ENCODE data around the gene GREB1. TPM values are rescaled to one million over a fixed set of nuclear protein-coding genes. Genes with fewer than 3 reads are reported as not detected.

Gene GREB1
- total and polyA plus RNA-seq, 2 donors (not counting 1 experiment from before 2014, with no cell fraction given) = 0.04 to 0.39 TPM

- Histone ChIP-seq H3K9ac (ENCODE audit: low read length) (no peak overlapping the region), H3K27ac (ENCODE audit: low read length in 2 of 2) (no peak overlapping the region), H3K79me2 (ENCODE audit: control insufficient read depth, insufficient read depth, low read length) (no peaks in the 10 kb centered on the region), H4K20me1 (ENCODE audit: control insufficient read depth, insufficient read depth, low read length, poor library complexity, severe bottlenecking) (no peaks in the 10 kb centered on the region), H3K9me3 (ENCODE audit: control extremely low read depth in 1 of 3, control insufficient read depth in 2 of 3, insufficient read depth in 1 of 3, low read length in 2 of 3) (peaks cover 0 to 4% (median 0%) of the 10 kb centered on the region in 3 donors), H3K4me2 (replicated peaks; ENCODE audit: low read depth, low read length, poor library complexity, severe bottlenecking) (no peak overlapping the region), H3K4me1 (ENCODE audit: control insufficient read depth in 2 of 2, insufficient read depth in 2 of 2, low read length in 2 of 2) (peaks cover 11% of the 10 kb centered on the region in 2 donors), H3K36me3 (replicated peaks in 1 of 2; ENCODE audit: control extremely low read depth in 1 of 2, control insufficient read depth in 1 of 2, extremely low read depth in 1 of 2, insufficient read depth in 2 of 2, low read length in 1 of 2) (no peaks in the 10 kb centered on the region), H3K4me3 (ENCODE audit: control extremely low read depth in 1 of 5, extremely low read depth in 1 of 5, insufficient read depth in 1 of 5, low read depth in 2 of 5, low read length in 4 of 5) (no peak overlapping the region), H2AFZ (ENCODE audit: insufficient read depth, low read depth, low read length, poor library complexity, severe bottlenecking) (no peak overlapping the region), H3K27me3 (replicated peaks in 1 of 4; ENCODE audit: control extremely low read depth in 1 of 4, control insufficient read depth in 3 of 4, insufficient read depth in 4 of 4, low read length in 3 of 4) (peaks cover 0 to 4% (median 0%) of the 10 kb centered on the region in 4 experiments)
- WGBS (ENCODE audit: insufficient coverage) = 92% methylated on average over 12 of the region's 12 CpGs
- H3K27ac Mint-ChIP-seq = no peak overlapping the region
- intact Hi-C loops (cut with micrococcal nuclease) = loop anchor here (5.0 kb wide), 1 partner anchor 1032 kb away; the partner anchor contains the start of gene TRIB2
- TF ChIP-seq EZH2 (IDR thresholded peaks at IDR 0.05; ENCODE audit: borderline replicate concordance, insufficient read depth, low read depth, low read length, poor library complexity, severe bottlenecking) = no peak
- TF ChIP-seq, protein P1, sequence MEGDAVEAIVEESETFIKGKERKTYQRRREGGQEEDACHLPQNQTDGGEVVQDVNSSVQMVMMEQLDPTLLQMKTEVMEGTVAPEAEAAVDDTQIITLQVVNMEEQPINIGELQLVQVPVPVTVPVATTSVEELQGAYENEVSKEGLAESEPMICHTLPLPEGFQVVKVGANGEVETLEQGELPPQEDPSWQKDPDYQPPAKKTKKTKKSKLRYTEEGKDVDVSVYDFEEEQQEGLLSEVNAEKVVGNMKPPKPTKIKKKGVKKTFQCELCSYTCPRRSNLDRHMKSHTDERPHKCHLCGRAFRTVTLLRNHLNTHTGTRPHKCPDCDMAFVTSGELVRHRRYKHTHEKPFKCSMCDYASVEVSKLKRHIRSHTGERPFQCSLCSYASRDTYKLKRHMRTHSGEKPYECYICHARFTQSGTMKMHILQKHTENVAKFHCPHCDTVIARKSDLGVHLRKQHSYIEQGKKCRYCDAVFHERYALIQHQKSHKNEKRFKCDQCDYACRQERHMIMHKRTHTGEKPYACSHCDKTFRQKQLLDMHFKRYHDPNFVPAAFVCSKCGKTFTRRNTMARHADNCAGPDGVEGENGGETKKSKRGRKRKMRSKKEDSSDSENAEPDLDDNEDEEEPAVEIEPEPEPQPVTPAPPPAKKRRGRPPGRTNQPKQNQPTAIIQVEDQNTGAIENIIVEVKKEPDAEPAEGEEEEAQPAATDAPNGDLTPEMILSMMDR (IDR thresholded peaks at IDR 0.05) = no peak
- DNase-seq (no peak), ATAC-seq (ENCODE audit: low read depth) (no peak)
- peaks cover 8% of the 10 kb centered on the region for H3K4me1 Mint-ChIP-seq
- peaks cover 33% of the 10 kb centered on the region for H3K27me3 Mint-ChIP-seq
- no peaks in the 10 kb centered on the region for H3K9me3 Mint-ChIP-seq (ENCODE audit: insufficient read depth)
- ChIA-PET POLR2A (no interaction called here), CTCF (interaction anchor here (2.6 to 10.1 kb wide), 2 partner anchors 10 to 97 kb away, joined by 9 to 166 read pairs; no protein-coding TSS in a partner anchor)
- no peak overlapping the region for H3K4me3 Mint-ChIP-seq
These were observed 151.1 kb downstream of the GREB1 start for GRCh38 chr2:11684894-11685460.

DNA sequence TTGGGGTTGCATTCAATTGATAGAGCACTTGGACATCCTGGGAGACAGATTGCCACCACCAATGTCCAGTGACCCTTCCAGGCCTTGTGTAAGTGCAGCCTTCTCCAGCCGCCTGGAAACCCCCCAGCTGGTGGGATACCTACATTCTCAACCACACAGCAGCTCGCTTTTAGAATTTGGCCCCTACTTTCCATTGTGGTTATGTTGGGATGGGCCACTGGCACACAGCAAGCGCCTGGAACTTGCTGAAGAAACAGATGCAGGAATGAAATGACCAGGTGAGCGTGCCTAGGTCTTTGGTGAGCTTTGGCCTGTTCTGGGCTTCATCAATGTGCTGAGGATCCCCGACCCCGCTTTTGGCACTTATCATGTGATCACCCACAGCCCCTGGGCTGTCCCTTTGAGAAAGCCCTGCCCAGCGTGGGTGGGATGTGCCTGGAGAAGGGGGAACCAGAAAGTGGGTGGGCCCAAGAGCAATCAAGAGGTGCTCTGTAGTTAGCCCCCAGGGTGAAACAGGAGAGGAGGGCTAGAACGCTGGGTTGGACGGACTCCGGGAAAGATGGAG, 152.1 kb downstream of the GREB1 start:
- no peak overlapping the region for H3K27ac ChIP-seq (ENCODE audit: low read length in 2 of 2)
- ChIA-PET POLR2A (no interaction called here), CTCF (interaction anchor here (10.1 kb wide), 1 partner anchor 96 kb away, joined by 166 read pairs; no protein-coding TSS in a partner anchor)
- ATAC-seq (ENCODE audit: low read depth) = no peak
- Mint-ChIP-seq H3K4me1 (peaks cover 8% of the 10 kb centered on the region), H3K27me3 (peaks cover 33% of the 10 kb centered on the region), H3K9me3 (ENCODE audit: insufficient read depth) (no peaks in the 10 kb centered on the region), H3K4me3 (no peak overlapping the region), H3K27ac (no peak overlapping the region)
- no peak overlapping the region for H3K9ac ChIP-seq (ENCODE audit: low read length)
- intact Hi-C loops (cut with micrococcal nuclease) = loop anchor here (5.0 kb wide), 1 partner anchor 1031 kb away; the partner anchor contains the start of gene TRIB2
- no peak overlapping the region for H2AFZ ChIP-seq (ENCODE audit: insufficient read depth, low read depth, low read length, poor library complexity, severe bottlenecking)
- 89% methylated on average over 9 of the region's 10 CpGs for WGBS (ENCODE audit: insufficient coverage)
- no peaks in the 10 kb centered on the region for H3K36me3 ChIP-seq (replicated peaks in 1 of 2; ENCODE audit: control extremely low read depth in 1 of 2, control insufficient read depth in 1 of 2, extremely low read depth in 1 of 2, insufficient read depth in 2 of 2, low read length in 1 of 2)
- no peak overlapping the region for H3K4me3 ChIP-seq (ENCODE audit: control extremely low read depth in 1 of 5, extremely low read depth in 1 of 5, insufficient read depth in 1 of 5, low read depth in 2 of 5, low read length in 4 of 5)
- H3K4me2 ChIP-seq (replicated peaks; ENCODE audit: low read depth, low read length, poor library complexity, severe bottlenecking) = no peak overlapping the region
- no peak for DNase-seq
- peaks cover 0 to 4% (median 0%) of the 10 kb centered on the region in 4 experiments for H3K27me3 ChIP-seq (replicated peaks in 1 of 4; ENCODE audit: control extremely low read depth in 1 of 4, control insufficient read depth in 3 of 4, insufficient read depth in 4 of 4, low read length in 3 of 4)
- TF ChIP-seq, protein P1 (IDR thresholded peaks at IDR 0.05) = no peak
- no peak for TF ChIP-seq EZH2 (IDR thresholded peaks at IDR 0.05; ENCODE audit: borderline replicate concordance, insufficient read depth, low read depth, low read length, poor library complexity, severe bottlenecking)
- no peaks in the 10 kb centered on the region for H4K20me1 ChIP-seq (ENCODE audit: control insufficient read depth, insufficient read depth, low read length, poor library complexity, severe bottlenecking)
- peaks cover 11% of the 10 kb centered on the region in 2 donors for H3K4me1 ChIP-seq (ENCODE audit: control insufficient read depth in 2 of 2, insufficient read depth in 2 of 2, low read length in 2 of 2)
- H3K79me2 ChIP-seq (ENCODE audit: control insufficient read depth, insufficient read depth, low read length) = no peaks in the 10 kb centered on the region
- peaks cover 0 to 4% (median 0%) of the 10 kb centered on the region in 3 donors for H3K9me3 ChIP-seq (ENCODE audit: control extremely low read depth in 1 of 3, control insufficient read depth in 2 of 3, insufficient read depth in 1 of 3, low read length in 2 of 3)

Measured in B cell (primary cell).